Calu3 (cell line): ENCODE results near the gene SEMA5A. TPM values are rescaled to one million over a fixed set of nuclear protein-coding genes. Genes with fewer than 3 reads are reported as not detected.

Experiments used
- BruUV-seq: library from RNA; stranded (reverse); fragments of 400-500 nt; replicated peaks from 2 replicates; lab custom pipeline; 2021; lab: Mats Ljungman, UMichigan
- CTCF ChIA-PET: fragments of 300-600 bp; sonication (Branson Sonifier 250); formaldehyde crosslinking; loops from one replicate; lab custom pipeline; 2022; ENCODE audit warnings: antibody characterized with exemption; lab: Charles Lee
- DNase-seq: peaks from one replicate; pipeline ENCODE4 v3.0.0; 2022
- H3K27ac Mint-ChIP-seq: one replicate; pipeline ENCODE4 v1.8.0; 2022; ENCODE audit warnings: mixed read lengths; ENCODE audit not compliant: unreplicated experiment
- H3K27me3 Mint-ChIP-seq: one replicate; pipeline ENCODE4 v1.8.0; 2022; ENCODE audit warnings: mixed read lengths; ENCODE audit not compliant: unreplicated experiment
- H3K36me3 Mint-ChIP-seq: one replicate; pipeline ENCODE4 v1.8.0; 2022; ENCODE audit warnings: mild to moderate bottlenecking, moderate library complexity, mixed read lengths; ENCODE audit not compliant: insufficient read depth, unreplicated experiment
- H3K4me1 Mint-ChIP-seq: one replicate; pipeline ENCODE4 v1.8.0; 2022; ENCODE audit warnings: mild to moderate bottlenecking, low read depth, mixed read lengths; ENCODE audit not compliant: unreplicated experiment
- H3K4me3 Mint-ChIP-seq: one replicate; pipeline ENCODE4 v1.8.0; 2022; ENCODE audit warnings: mild to moderate bottlenecking, low read depth, moderate library complexity, mixed read lengths; ENCODE audit not compliant: unreplicated experiment
- H3K9me3 Mint-ChIP-seq: one replicate; pipeline ENCODE4 v1.8.0; 2022; ENCODE audit warnings: low read depth, mixed read lengths; ENCODE audit not compliant: unreplicated experiment
- intact Hi-C: fragments of 100-400 bp; cut with micrococcal nuclease; formaldehyde crosslinking; loops from one replicate; pipeline ENCODE4 v1.10.0; 2022; ENCODE audit not compliant: unreplicated experiment
- total RNA-seq: library from RNA; stranded (reverse); gene quantifications from 2 replicates; pipeline ENCODE4 v1.2.3, GENCODE V29; 2022
- TF ChIP-seq, protein P1 (sequence below): fragments of 200-600 bp; IDR thresholded peaks from one replicate; pipeline ENCODE4 v1.8.0; 2022; ENCODE audit warnings: antibody characterized with exemption; ENCODE audit not compliant: unreplicated experiment

Gene SEMA5A
- total RNA-seq, 1 experiment from 2014 or later, result 0.52 TPM

DNA sequence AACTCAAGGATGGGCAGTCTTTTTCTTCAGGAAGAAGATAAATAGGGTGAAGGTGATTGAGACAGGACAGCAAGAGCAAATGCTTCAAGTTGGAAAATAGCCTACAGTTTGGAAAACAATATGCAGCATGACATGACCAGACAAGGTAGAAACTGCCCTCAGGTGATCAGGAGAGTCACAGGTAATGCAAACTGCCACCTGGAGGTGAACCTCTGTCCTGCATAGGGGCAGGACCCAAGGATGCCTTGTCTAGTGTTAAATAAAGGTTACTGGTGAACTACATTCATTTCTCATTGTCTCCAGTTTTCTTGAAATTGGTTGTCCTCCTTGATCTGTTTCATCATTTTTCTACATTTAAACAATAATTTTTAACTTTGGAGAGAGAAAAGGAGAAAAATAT lies 232.1 kb downstream of the SEMA5A start:
- Mint-ChIP-seq H3K9me3 (peaks cover 6% of the 10 kb centered on the region), H3K27me3 (no peaks in the 10 kb centered on the region), H3K4me1 (no peaks in the 10 kb centered on the region), H3K27ac (no peak overlapping the region), H3K36me3 (no peaks in the 10 kb centered on the region), H3K4me3 (no peak overlapping the region)
- TF ChIP-seq, protein P1, sequence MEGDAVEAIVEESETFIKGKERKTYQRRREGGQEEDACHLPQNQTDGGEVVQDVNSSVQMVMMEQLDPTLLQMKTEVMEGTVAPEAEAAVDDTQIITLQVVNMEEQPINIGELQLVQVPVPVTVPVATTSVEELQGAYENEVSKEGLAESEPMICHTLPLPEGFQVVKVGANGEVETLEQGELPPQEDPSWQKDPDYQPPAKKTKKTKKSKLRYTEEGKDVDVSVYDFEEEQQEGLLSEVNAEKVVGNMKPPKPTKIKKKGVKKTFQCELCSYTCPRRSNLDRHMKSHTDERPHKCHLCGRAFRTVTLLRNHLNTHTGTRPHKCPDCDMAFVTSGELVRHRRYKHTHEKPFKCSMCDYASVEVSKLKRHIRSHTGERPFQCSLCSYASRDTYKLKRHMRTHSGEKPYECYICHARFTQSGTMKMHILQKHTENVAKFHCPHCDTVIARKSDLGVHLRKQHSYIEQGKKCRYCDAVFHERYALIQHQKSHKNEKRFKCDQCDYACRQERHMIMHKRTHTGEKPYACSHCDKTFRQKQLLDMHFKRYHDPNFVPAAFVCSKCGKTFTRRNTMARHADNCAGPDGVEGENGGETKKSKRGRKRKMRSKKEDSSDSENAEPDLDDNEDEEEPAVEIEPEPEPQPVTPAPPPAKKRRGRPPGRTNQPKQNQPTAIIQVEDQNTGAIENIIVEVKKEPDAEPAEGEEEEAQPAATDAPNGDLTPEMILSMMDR, result no peak
- DNase-seq, result no peak
- no TSS peak for BruUV-seq
- CTCF ChIA-PET, result interaction anchor here (0.7 kb wide), 1 partner anchor 15 kb away, joined by 4 read pairs; no protein-coding TSS in a partner anchor
- intact Hi-C loops, result no loop called here

DNA sequence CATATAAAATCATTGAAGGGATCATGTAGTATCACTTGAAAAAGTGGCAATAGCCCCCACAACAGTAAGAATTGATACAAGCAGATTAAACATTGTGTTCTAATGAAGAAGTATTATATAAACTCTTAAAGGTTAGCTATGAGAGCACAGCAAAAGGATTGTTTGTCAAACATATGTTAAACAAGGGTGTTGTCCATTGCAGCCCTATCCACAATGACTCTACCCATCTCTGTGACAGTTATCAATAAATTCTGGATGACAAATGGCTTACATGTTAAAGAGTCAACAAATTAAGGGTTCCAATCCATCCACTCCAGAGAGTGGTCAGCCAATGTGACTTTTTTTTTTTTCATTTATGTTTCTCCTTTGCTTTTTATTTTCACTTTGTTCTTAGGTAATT lies 238.7 kb downstream of the SEMA5A start:
- no peaks in the 10 kb centered on the region for H3K27me3 Mint-ChIP-seq
- BruUV-seq, result no TSS peak
- no peak overlapping the region for H3K4me3 Mint-ChIP-seq
- H3K27ac Mint-ChIP-seq, result no peak overlapping the region
- H3K4me1 Mint-ChIP-seq, result no peaks in the 10 kb centered on the region
- CTCF ChIA-PET, result interaction anchor here (0.7 kb wide), 1 partner anchor 9 kb away, joined by 3 read pairs; no protein-coding TSS in a partner anchor
- TF ChIP-seq, protein P1, result no peak
- intact Hi-C loops, result no loop called here
- H3K36me3 Mint-ChIP-seq, result no peaks in the 10 kb centered on the region
- no peak for DNase-seq
- peaks cover 2% of the 10 kb centered on the region for H3K9me3 Mint-ChIP-seq

DNA sequence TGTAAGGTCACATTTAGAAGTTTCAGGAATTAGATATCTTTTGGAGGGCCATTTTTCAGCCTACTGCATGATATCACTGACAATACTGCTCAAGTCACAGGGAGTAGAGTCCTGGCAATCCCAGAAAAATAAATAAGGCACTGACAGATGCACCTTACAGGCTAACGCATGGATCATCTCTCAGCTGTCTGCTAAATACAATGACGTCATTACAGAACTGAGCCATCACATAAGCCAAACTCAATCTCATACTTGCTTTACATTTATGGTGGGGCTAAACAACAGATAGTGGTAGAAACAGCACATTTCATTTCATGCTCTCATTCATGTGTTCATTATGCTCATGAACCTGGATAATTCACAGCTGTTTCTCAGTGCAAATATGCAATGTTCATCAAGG lies 243.7 kb downstream of the SEMA5A start:
- H3K4me3 Mint-ChIP-seq, result no peak overlapping the region

DNA sequence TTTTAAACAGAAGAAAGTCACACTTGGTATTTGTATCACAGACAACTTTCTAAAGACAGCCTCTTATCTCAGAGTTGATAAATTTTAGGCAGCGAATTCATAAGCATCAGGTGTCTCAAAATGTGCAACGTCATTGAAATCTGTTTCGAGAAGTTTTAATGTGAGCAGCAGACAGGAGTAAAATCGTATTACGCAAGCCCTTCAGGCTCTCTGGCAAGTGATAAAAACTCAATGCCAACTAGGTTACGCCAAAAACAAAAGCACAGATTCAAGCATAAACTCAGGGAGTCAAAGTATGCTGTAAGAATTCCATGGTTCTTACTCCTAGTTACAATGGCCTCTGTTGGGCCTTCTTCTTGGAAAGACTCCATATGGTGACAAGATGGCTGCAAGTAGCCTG lies 244.7 kb downstream of the SEMA5A start:
- no peaks in the 10 kb centered on the region for H3K4me1 Mint-ChIP-seq
- DNase-seq, result no peak
- intact Hi-C loops, result no loop called here
- H3K27ac Mint-ChIP-seq, result no peak overlapping the region
- no peaks in the 10 kb centered on the region for H3K36me3 Mint-ChIP-seq
- CTCF ChIA-PET, result no interaction called here
- peaks cover 8% of the 10 kb centered on the region for H3K9me3 Mint-ChIP-seq
- no TSS peak for BruUV-seq
- TF ChIP-seq, protein P1, result no peak
- no peak overlapping the region for H3K4me3 Mint-ChIP-seq
- no peaks in the 10 kb centered on the region for H3K27me3 Mint-ChIP-seq

More for the DNA sequence above, 243.7 kb downstream of the SEMA5A start:
- CTCF ChIA-PET, result no interaction called here
- no peak for DNase-seq
- H3K36me3 Mint-ChIP-seq, result no peaks in the 10 kb centered on the region
- peaks cover 8% of the 10 kb centered on the region for H3K9me3 Mint-ChIP-seq
- no peaks in the 10 kb centered on the region for H3K27me3 Mint-ChIP-seq
- intact Hi-C loops, result no loop called here
- BruUV-seq, result no TSS peak
- TF ChIP-seq, protein P1, result no peak
- no peak overlapping the region for H3K27ac Mint-ChIP-seq
- H3K4me1 Mint-ChIP-seq, result no peaks in the 10 kb centered on the region
